CD14-positive monocyte (primary cell): ENCODE measurements around the gene FCN3. TPM values are rescaled to one million over a fixed set of nuclear protein-coding genes. Genes with fewer than 3 reads are reported as not detected.
A peak's percentile ranks its signal among the peaks of the same experiment; 100 is the strongest.

Source experiments
- DNase-seq, 3 donors: peaks; one replicate each; pipeline ENCODE4 v3.0.0-alpha.2; 2011 to 2022
- H2AFZ ChIP-seq: 2 replicates; pipeline ENCODE4 v1.6.0; 2012; ENCODE audit warnings: mild to moderate bottlenecking, low read depth, low read length, inconsistent platforms; ENCODE audit not compliant: insufficient read depth, poor library complexity, severe bottlenecking
- H3K27ac ChIP-seq, 2 donors: 1 replicate in 1 of 2; 2 replicates in 1 of 2; pipeline ENCODE4 v1.5.1; 2012 to 2013; ENCODE audit warnings: low read length in 2 of 2, control low read depth in 1 of 2, inconsistent platforms in 1 of 2, low read depth in 1 of 2, mild to moderate bottlenecking in 1 of 2
- H3K27me3 ChIP-seq, 2 donors: one replicate each; pipeline versions ENCODE4 v1.6.0 to v1.6.1; 2011 to 2013; ENCODE audit warnings: low read length in 2 of 2; ENCODE audit not compliant: control insufficient read depth in 2 of 2, insufficient read depth in 2 of 2
- H3K36me3 ChIP-seq, 2 donors: replicated peaks in 1 of 2; 1 replicate in 1 of 2; 2 replicates in 1 of 2; pipeline versions ENCODE4 v1.5.1 to v1.6.1; 2012 to 2013; ENCODE audit warnings: low read length in 2 of 2, control low read depth in 1 of 2, inconsistent platforms in 1 of 2, mild to moderate bottlenecking in 1 of 2; ENCODE audit not compliant: insufficient read depth in 2 of 2, control insufficient read depth in 1 of 2
- H3K4me1 ChIP-seq, 2 donors: 1 replicate in 1 of 2; 2 replicates in 1 of 2; pipeline versions ENCODE4 v1.5.1 to v1.6.1; 2012 to 2013; ENCODE audit warnings: low read length in 2 of 2, control low read depth in 1 of 2, inconsistent platforms in 1 of 2, mild to moderate bottlenecking in 1 of 2, moderate library complexity in 1 of 2; ENCODE audit not compliant: insufficient read depth in 2 of 2, control insufficient read depth in 1 of 2
- H3K4me2 ChIP-seq: replicated peaks from 2 replicates; pipeline ENCODE3; 2012; ENCODE audit warnings: low read length, moderate library complexity, mild to moderate bottlenecking; ENCODE audit not compliant: poor library complexity, severe bottlenecking; ENCODE audit errors: extremely low read depth
- H3K4me3 ChIP-seq, 3 experiments: fragments of 200-600 bp in 1 of 3; sonication (generic) in 1 of 3; replicated peaks in 1 of 3; 1 replicate in 2 of 3; 2 replicates in 1 of 3; pipeline ENCODE4 v1.5.1; 2011 to 2013; ENCODE audit warnings: low read length in 3 of 3, mild to moderate bottlenecking in 3 of 3, control low read depth in 2 of 3, low read depth in 2 of 3, inconsistent platforms in 1 of 3, moderate library complexity in 1 of 3
- H3K79me2 ChIP-seq: 2 replicates; pipeline ENCODE4 v1.6.0; 2012; ENCODE audit warnings: mild to moderate bottlenecking, control low read depth, inconsistent platforms, low read length, moderate library complexity; ENCODE audit not compliant: insufficient read depth
- H3K9ac ChIP-seq: 2 replicates; pipeline ENCODE4 v1.6.0; 2017; ENCODE audit warnings: low read length, mild to moderate bottlenecking; ENCODE audit not compliant: insufficient read depth, poor library complexity, severe bottlenecking
- H3K9me3 ChIP-seq, 2 donors: replicated peaks in 1 of 2; 1 replicate in 1 of 2; 2 replicates in 1 of 2; pipeline versions ENCODE4 v1.5.1 to v1.6.1; 2012 to 2013; ENCODE audit warnings: low read length in 2 of 2, control low read depth in 1 of 2; ENCODE audit not compliant: control insufficient read depth in 1 of 2, insufficient read depth in 1 of 2
- H4K20me1 ChIP-seq: 2 replicates; pipeline ENCODE4 v1.6.0; 2012; ENCODE audit warnings: mild to moderate bottlenecking, low read length, control low read depth, moderate library complexity; ENCODE audit not compliant: insufficient read depth
- H3K27ac Mint-ChIP-seq, 7 donors: one replicate each; pipeline ENCODE4 v1.8.0; 2020; ENCODE audit warnings: mild to moderate bottlenecking in 7 of 7, mixed read lengths in 7 of 7, moderate library complexity in 6 of 7, inconsistent platforms in 2 of 7
- H3K27me3 Mint-ChIP-seq, 3 donors: one replicate each; pipeline ENCODE4 v1.8.0; 2021 to 2022; ENCODE audit warnings: low read depth in 3 of 3, mild to moderate bottlenecking in 3 of 3, mixed read lengths in 3 of 3, moderate library complexity in 3 of 3, inconsistent platforms in 1 of 3
- H3K36me3 Mint-ChIP-seq, 2 donors: one replicate each; pipeline ENCODE4 v1.8.0; 2020; ENCODE audit warnings: mixed read lengths in 2 of 2, inconsistent platforms in 1 of 2, mild to moderate bottlenecking in 1 of 2
- H3K4me1 Mint-ChIP-seq: one replicate; pipeline ENCODE4 v1.8.0; 2020; ENCODE audit warnings: mild to moderate bottlenecking, mixed read lengths
- H3K4me3 Mint-ChIP-seq, 2 donors: one replicate each; pipeline ENCODE4 v1.8.0; 2020; ENCODE audit warnings: mild to moderate bottlenecking in 2 of 2, mixed read lengths in 2 of 2, moderate library complexity in 1 of 2
- H3K9me3 Mint-ChIP-seq, 7 donors: one replicate each; pipeline ENCODE4 v1.8.0; 2020 to 2022; ENCODE audit warnings: mixed read lengths in 7 of 7, mild to moderate bottlenecking in 6 of 7, moderate library complexity in 6 of 7, inconsistent platforms in 2 of 7
- WGBS: methylation state at CpG from one replicate; pipeline ENCODE4 v1.1.5; 2013; ENCODE audit warnings: missing lambda C conversion rate; ENCODE audit not compliant: insufficient coverage; 5-methylcytosine and 5-hydroxymethylcytosine counted together
- intact Hi-C, 2 donors: fragments of 100-400 bp; cut with micrococcal nuclease; formaldehyde crosslinking; loops; one replicate each; pipeline versions ENCODE4 v1.15.0 to v1.15.1; 2023
- polyA plus RNA-seq, 3 donors: library from polyadenylated mRNA; depleted of rRNA in 1 of 3; unstranded in 2 of 3; stranded (reverse) in 1 of 3; fragments of 300-500 nt in 2 of 3; fragments of >200 nt in 1 of 3; fragmentation: Illumina TruSeq in 2 of 3; gene quantifications; 1 replicate in 2 of 3; 2 replicates in 1 of 3; pipeline ENCODE4 v1.2.3, GENCODE V29; 2012 to 2021
- TF ChIP-seq, protein P1 (sequence below): fragments of 200-600 bp; IDR thresholded peaks from one replicate; pipeline ENCODE4 v1.8.0; 2022; ENCODE audit warnings: antibody characterized with exemption, mild to moderate bottlenecking

FCN3 gene
- polyA plus RNA-seq, 3 donors, result not detected

DNA sequence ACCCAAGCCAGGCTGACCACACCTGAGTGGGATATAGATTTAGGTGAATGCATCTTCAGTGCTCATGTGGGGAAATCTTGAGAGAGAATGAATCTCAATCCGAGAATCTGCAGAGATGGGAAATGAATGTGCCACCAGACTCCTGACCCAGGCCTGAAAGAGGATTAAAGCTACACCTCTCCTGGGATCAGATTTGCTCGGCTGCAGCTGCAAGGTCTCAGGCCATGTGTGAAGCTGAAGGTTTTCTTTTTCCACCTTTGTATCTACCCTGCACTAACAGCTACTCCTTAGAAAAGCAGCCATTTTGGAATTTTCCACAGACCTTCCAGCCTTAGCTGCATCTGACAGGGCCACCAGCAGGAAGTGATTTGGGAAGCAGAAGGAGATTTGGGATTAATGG, 36.1 kb upstream of the FCN3 start:
- Mint-ChIP-seq H3K36me3 (peaks cover 86 to 98% of the 10 kb centered on the region in 2 donors), H3K4me1 (peaks cover 6% of the 10 kb centered on the region), H3K9me3 (no peaks in the 10 kb centered on the region), H3K4me3 (no peak overlapping the region), H3K27ac (peak overlapping the region in 2 of 7 donors; percentile 19 to 41), H3K27me3 (peaks cover 0 to 2% (median 0%) of the 10 kb centered on the region in 3 donors)
- Histone ChIP-seq H3K9ac (no peak overlapping the region), H3K79me2 (peaks cover 36% of the 10 kb centered on the region), H3K4me3 (no peak overlapping the region), H3K4me1 (no peaks in the 10 kb centered on the region), H2AFZ (no peak overlapping the region), H3K9me3 (no peaks in the 10 kb centered on the region), H3K4me2 (no peak overlapping the region), H4K20me1 (peaks cover 96% of the 10 kb centered on the region), H3K27ac (no peak overlapping the region), H3K36me3 (peaks cover 89 to 99% of the 10 kb centered on the region in 2 donors), H3K27me3 (no peaks in the 10 kb centered on the region)
- intact Hi-C loops, result loop anchor here in 1 of 2 donors (10.0 kb wide), 1 partner anchor 194 kb away; the partner anchor contains the start of gene AHDC1
- TF ChIP-seq, protein P1, sequence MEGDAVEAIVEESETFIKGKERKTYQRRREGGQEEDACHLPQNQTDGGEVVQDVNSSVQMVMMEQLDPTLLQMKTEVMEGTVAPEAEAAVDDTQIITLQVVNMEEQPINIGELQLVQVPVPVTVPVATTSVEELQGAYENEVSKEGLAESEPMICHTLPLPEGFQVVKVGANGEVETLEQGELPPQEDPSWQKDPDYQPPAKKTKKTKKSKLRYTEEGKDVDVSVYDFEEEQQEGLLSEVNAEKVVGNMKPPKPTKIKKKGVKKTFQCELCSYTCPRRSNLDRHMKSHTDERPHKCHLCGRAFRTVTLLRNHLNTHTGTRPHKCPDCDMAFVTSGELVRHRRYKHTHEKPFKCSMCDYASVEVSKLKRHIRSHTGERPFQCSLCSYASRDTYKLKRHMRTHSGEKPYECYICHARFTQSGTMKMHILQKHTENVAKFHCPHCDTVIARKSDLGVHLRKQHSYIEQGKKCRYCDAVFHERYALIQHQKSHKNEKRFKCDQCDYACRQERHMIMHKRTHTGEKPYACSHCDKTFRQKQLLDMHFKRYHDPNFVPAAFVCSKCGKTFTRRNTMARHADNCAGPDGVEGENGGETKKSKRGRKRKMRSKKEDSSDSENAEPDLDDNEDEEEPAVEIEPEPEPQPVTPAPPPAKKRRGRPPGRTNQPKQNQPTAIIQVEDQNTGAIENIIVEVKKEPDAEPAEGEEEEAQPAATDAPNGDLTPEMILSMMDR, result no peak
- WGBS, result 100% methylated on average over 1 of the region's 2 CpGs
- no peak for DNase-seq

- H3K36me3 Mint-ChIP-seq, result peaks cover 78 to 94% of the 10 kb centered on the region in 2 donors
- H3K36me3 ChIP-seq, result peaks cover 83 to 91% of the 10 kb centered on the region in 2 donors
- H3K9ac ChIP-seq, result no peak overlapping the region
- H2AFZ ChIP-seq, result no peak overlapping the region
- no peak for DNase-seq
- peaks cover 5% of the 10 kb centered on the region in 2 donors for H3K4me1 ChIP-seq
- H3K4me1 Mint-ChIP-seq, result peaks cover 15% of the 10 kb centered on the region
- TF ChIP-seq, protein P1, result no peak
- no peaks in the 10 kb centered on the region for H3K9me3 ChIP-seq
- no peak overlapping the region for H3K4me3 Mint-ChIP-seq
- no peaks in the 10 kb centered on the region for H3K9me3 Mint-ChIP-seq
- H3K4me2 ChIP-seq, result no peak overlapping the region
- 100% methylated on average over 4 of the region's 11 CpGs for whole genome bisulfite sequencing
- no peak overlapping the region for H3K4me3 ChIP-seq
- intact Hi-C loops, result loop anchor here (10.0 kb wide), 2 partner anchors 195 to 255 kb away; partner anchors contain the start of gene AHDC1 (in 1 of the 2)
- peaks cover 26% of the 10 kb centered on the region for H3K79me2 ChIP-seq
- H4K20me1 ChIP-seq, result peaks cover 96% of the 10 kb centered on the region
- no peak overlapping the region for H3K27ac ChIP-seq
- peaks cover 0 to 2% (median 0%) of the 10 kb centered on the region in 3 donors for H3K27me3 Mint-ChIP-seq
- no peaks in the 10 kb centered on the region for H3K27me3 ChIP-seq
- H3K27ac Mint-ChIP-seq, result peak overlapping the region in 1 of 7 donors; percentile 43
These were observed 35.0 kb upstream of the FCN3 start for GRCh38 chr1:27409669-27410068.
